ENCODE data around the gene TSPAN32. TPM values are rescaled to one million over a fixed set of nuclear protein-coding genes. Genes with fewer than 3 reads are reported as not detected.
"Not testable (repeated sequence)": the region's sequence is repeated elsewhere in the genome, so short reads cannot be mapped to it uniquely, and the experiment has no call there.

Gene TSPAN32
- total RNA-seq, 1 experiment from 2014 or later, result not detected

- Histone ChIP-seq H3K36me3 (ENCODE audit: insufficient read depth, low read length, poor library complexity, severe bottlenecking) (no peaks in the 10 kb centered on the region), H3K4me1 (ENCODE audit: insufficient read depth, low read length, poor library complexity, severe bottlenecking) (no peaks in the 10 kb centered on the region), H3K27me3 (replicated peaks; ENCODE audit: insufficient read depth, low read depth, low read length, poor library complexity) (no peaks in the 10 kb centered on the region), H3K9me3 (ENCODE audit: low read depth, low read length, poor library complexity, severe bottlenecking) (no peaks in the 10 kb centered on the region), H3K27ac (ENCODE audit: low read depth, low read length, poor library complexity, severe bottlenecking) (no peak overlapping the region), H3K4me3 (ENCODE audit: low read depth, low read length, poor library complexity, severe bottlenecking) (no peak overlapping the region)
- ChIA-PET POLR2A (ENCODE audit: low non-redundant PET) (no interaction called here), CTCF (no interaction called here)
- no peak for DNase-seq (ENCODE audit: low spot score)
- intact Hi-C loops (cut with micrococcal nuclease; ENCODE audit: unreplicated experiment), result no loop called here
- no TSS peak for BruUV-seq (replicated peaks)
- TF ChIP-seq EZH2 (IDR thresholded peaks at IDR 0.05; ENCODE audit: borderline replicate concordance, low read depth, low read length, poor library complexity, severe bottlenecking) (no peak), CTCF (conservative IDR thresholded peaks at IDR 0.05; ENCODE audit: low read depth, low read length) (no peak)
Observed at GRCh38 chr11:2363577-2364370, 62.0 kb downstream of the TSPAN32 start.

- H3K4me1 ChIP-seq (ENCODE audit: insufficient read depth, low read length, poor library complexity, severe bottlenecking); H3K27ac ChIP-seq (ENCODE audit: low read depth, low read length, poor library complexity, severe bottlenecking); H3K27me3 ChIP-seq (replicated peaks; ENCODE audit: insufficient read depth, low read depth, low read length, poor library complexity); intact Hi-C loops (cut with micrococcal nuclease; ENCODE audit: unreplicated experiment); BruUV-seq (replicated peaks); H3K36me3 ChIP-seq (ENCODE audit: insufficient read depth, low read length, poor library complexity, severe bottlenecking); H3K4me3 ChIP-seq (ENCODE audit: low read depth, low read length, poor library complexity, severe bottlenecking); CTCF ChIA-PET; DNase-seq (ENCODE audit: low spot score); H3K9me3 ChIP-seq (ENCODE audit: low read depth, low read length, poor library complexity, severe bottlenecking): not testable (repeated sequence)
- POLR2A ChIA-PET (ENCODE audit: low non-redundant PET), result interaction anchor here (0.6 kb wide), 1 partner anchor 125 kb away, joined by 3 read pairs; no protein-coding TSS in a partner anchor
Observed at GRCh38 chr11:2364386-2364785, 62.6 kb downstream of the TSPAN32 start.

GRCh38 chr11:2365571-2366210 lies 63.9 kb downstream of the TSPAN32 start:
- CTCF ChIA-PET, result no interaction called here
- Histone ChIP-seq H3K27me3 (replicated peaks; ENCODE audit: insufficient read depth, low read depth, low read length, poor library complexity) (no peaks in the 10 kb centered on the region), H3K36me3 (ENCODE audit: insufficient read depth, low read length, poor library complexity, severe bottlenecking) (no peaks in the 10 kb centered on the region), H3K4me3 (ENCODE audit: low read depth, low read length, poor library complexity, severe bottlenecking) (no peak overlapping the region), H3K27ac (ENCODE audit: low read depth, low read length, poor library complexity, severe bottlenecking) (no peak overlapping the region), H3K9me3 (ENCODE audit: low read depth, low read length, poor library complexity, severe bottlenecking) (no peaks in the 10 kb centered on the region), H3K4me1 (ENCODE audit: insufficient read depth, low read length, poor library complexity, severe bottlenecking) (no peaks in the 10 kb centered on the region)
- intact Hi-C loops (cut with micrococcal nuclease; ENCODE audit: unreplicated experiment), result no loop called here
- BruUV-seq (replicated peaks), result no TSS peak
- POLR2A ChIA-PET (ENCODE audit: low non-redundant PET), result interaction anchor here (0.6 kb wide), 1 partner anchor 59 kb away, joined by 4 read pairs; no protein-coding TSS in a partner anchor
- no peak for DNase-seq (ENCODE audit: low spot score)
- no peak for TF ChIP-seq EZH2 (IDR thresholded peaks at IDR 0.05; ENCODE audit: borderline replicate concordance, low read depth, low read length, poor library complexity, severe bottlenecking)
- TF ChIP-seq CTCF (conservative IDR thresholded peaks at IDR 0.05; ENCODE audit: low read depth, low read length), result no peak

Data from A673 (cell line).